HepG2 (cell line): Measurements from ENCODE around the gene VAV2. TPM values are rescaled to one million over a fixed set of nuclear protein-coding genes. Genes with fewer than 3 reads are reported as not detected.

Source experiments
- ADNP ChIP-seq: sonication (generic); formaldehyde crosslinking; IDR thresholded peaks from 2 replicates; pipeline ENCODE4 v1.4.0; 2020; ENCODE audit warnings: missing genetic modification reagents
- ARHGAP35 ChIP-seq: sonication (generic); formaldehyde crosslinking; IDR thresholded peaks from 2 replicates; pipeline ENCODE4 v1.9.0; 2022; ENCODE audit warnings: mild to moderate bottlenecking, inconsistent platforms, moderate library complexity, missing genetic modification reagents, borderline replicate concordance
- ATRX ChIP-seq: sonication (generic); formaldehyde crosslinking; IDR thresholded peaks from 2 replicates; pipeline ENCODE4 v1.4.0; 2020; ENCODE audit warnings: missing genetic modification reagents, borderline replicate concordance
- CCAR2 ChIP-seq: fragments of 200-400 bp; formaldehyde crosslinking; optimal IDR thresholded peaks from 2 replicates; pipeline ENCODE3; 2018; ENCODE audit warnings: low read depth, mild to moderate bottlenecking, low read length, moderate library complexity
- CEBPZ ChIP-seq: IDR thresholded peaks from 2 replicates; pipeline ENCODE4 v1.6.1; 2012; ENCODE audit warnings: low read length, improper control_type of control experiment
- CSRNP1 ChIP-seq: sonication (generic); formaldehyde crosslinking; IDR thresholded peaks from 2 replicates; pipeline ENCODE4 v1.8.1; 2023; ENCODE audit warnings: mild to moderate bottlenecking, missing genetic modification reagents
- HNF1A ChIP-seq, 2 experiments: sonication (generic) in 1 of 2; formaldehyde crosslinking in 1 of 2; IDR thresholded peaks; 2 replicates each; pipeline versions ENCODE4 v1.4.0 to v1.6.1; 2016 to 2020; ENCODE audit warnings: borderline replicate concordance in 1 of 2, low read depth in 1 of 2, mild to moderate bottlenecking in 1 of 2, missing genetic modification reagents in 1 of 2
- JUNB ChIP-seq: sonication (generic); formaldehyde crosslinking; IDR thresholded peaks from 2 replicates; pipeline ENCODE4 v1.8.0; 2022; ENCODE audit warnings: missing genetic modification reagents, mild to moderate bottlenecking, borderline replicate concordance
- KLF11 ChIP-seq: IDR thresholded peaks from 2 replicates; pipeline ENCODE4 v1.6.1; 2016; ENCODE audit warnings: missing compliant biosample characterization
- NONO ChIP-seq, 2 experiments: fragments of 450-650 bp in 1 of 2; sonication (generic) in 1 of 2; formaldehyde crosslinking in 1 of 2; IDR thresholded peaks in 1 of 2; conservative IDR thresholded peaks in 1 of 2; 2 replicates each; pipeline versions ENCODE4 v1.6.1 to v1.8.0; 2017 to 2022; ENCODE audit warnings: mild to moderate bottlenecking in 1 of 2, missing genetic modification reagents in 1 of 2, moderate library complexity in 1 of 2
- RFX3 ChIP-seq: IDR thresholded peaks from 2 replicates; pipeline ENCODE4 v1.6.1; 2016; ENCODE audit warnings: missing biosample characterization, missing genetic modification reagents
- SP4 ChIP-seq: sonication (generic); formaldehyde crosslinking; IDR thresholded peaks from 2 replicates; pipeline ENCODE4 v1.8.1; 2023; ENCODE audit warnings: mild to moderate bottlenecking, missing genetic modification reagents
- ZNF317 ChIP-seq: sonication (generic); formaldehyde crosslinking; IDR thresholded peaks from 2 replicates; pipeline ENCODE4 v1.5.0; 2020; ENCODE audit warnings: mild to moderate bottlenecking, missing genetic modification reagents
- ZNF567 ChIP-seq: sonication (generic); formaldehyde crosslinking; IDR thresholded peaks from 2 replicates; pipeline ENCODE4 v1.8.1; 2023; ENCODE audit warnings: mild to moderate bottlenecking, missing genetic modification reagents, borderline replicate concordance
- polyA plus RNA-seq, 8 experiments: library from polyadenylated mRNA; depleted of rRNA in 3 of 8; stranded (reverse) in 7 of 8; unstranded in 1 of 8; fragments of >200 nt; fragmentation: Illumina TruSeq in 4 of 8; extraction: Trizol in 4 of 8; gene quantifications; 2 replicates each; pipeline versions ENCODE4 v1.2.1 to v1.2.3, GENCODE V29; 2011 to 2016; ENCODE audit warnings: low read depth in 4 of 8, missing spikeins in 1 of 8, mixed read lengths in 1 of 8; ENCODE audit not compliant: insufficient read depth in 1 of 8
- total RNA-seq, 5 experiments: library from RNA; depleted of rRNA; stranded (reverse); fragments of >200 nt; fragmentation: Illumina TruSeq; extraction: Trizol; gene quantifications; 2 replicates each; pipeline ENCODE4 v1.2.3, GENCODE V29; 2016; ENCODE audit warnings: low read depth in 1 of 5
- TF ChIP-seq, protein P1 (sequence below): sonication (generic); formaldehyde crosslinking; conservative IDR thresholded peaks from 2 replicates; pipeline ENCODE4 v1.4.0; 2020; ENCODE audit warnings: missing genetic modification reagents

The VAV2 gene
- total and polyA plus RNA-seq, 2 of the 13 experiments (the other 11 are each of a cell fraction or from before 2014, with no cell fraction given) = 22.5 to 22.9 TPM

DNA sequence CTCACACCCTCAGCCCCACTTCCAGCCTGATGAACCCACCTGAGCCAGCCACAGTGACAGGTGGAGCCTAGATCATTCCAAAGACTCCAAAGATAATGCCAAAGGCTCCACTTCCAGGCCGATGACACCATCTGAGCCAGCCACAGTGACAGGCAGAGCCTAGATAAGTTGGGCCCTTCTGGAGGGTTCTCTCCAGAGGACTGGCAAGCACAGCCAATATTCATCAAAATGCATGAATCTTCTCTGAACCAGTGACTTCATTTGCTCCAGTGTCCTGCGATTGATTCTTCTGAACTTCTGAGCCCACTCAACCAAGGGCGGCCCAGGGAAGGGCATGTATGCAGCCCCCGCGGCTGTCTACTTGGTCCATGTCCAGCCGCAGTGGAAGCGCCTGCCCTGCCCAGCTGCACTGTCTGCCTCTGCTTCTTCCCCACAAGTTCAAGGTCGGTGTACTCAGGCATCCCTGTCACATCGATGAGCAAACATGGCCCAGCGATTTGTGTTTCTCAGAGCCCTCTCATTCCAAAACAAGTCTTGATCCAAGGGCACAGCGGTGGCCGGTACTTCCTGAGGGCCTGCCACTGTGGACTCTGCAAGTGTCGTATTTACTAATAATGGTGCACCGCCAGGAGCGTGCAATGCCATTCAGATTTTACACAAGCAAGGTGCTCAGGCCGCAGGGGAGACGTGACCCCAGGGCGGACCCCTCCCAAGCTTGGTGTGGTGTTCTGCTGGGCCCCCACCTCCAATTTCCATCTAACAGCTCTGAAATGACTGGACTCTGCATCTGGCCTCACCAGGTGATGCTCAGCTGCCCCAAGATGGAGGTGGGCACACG lies 107.0 kb downstream of the VAV2 start (continued):
- TF ChIP-seq ARHGAP35 (CRISPR knock-in tag) = 0 out of 2 replicates have a peak, but pooled peaks have one; percentile 53
- no peak for TF ChIP-seq CEBPZ
- TF ChIP-seq ATRX (CRISPR knock-in tag) = no peak
- TF ChIP-seq CSRNP1 (CRISPR knock-in tag) = no peak
- TF ChIP-seq ZNF567 = no peak
- TF ChIP-seq HNF1A (IDR thresholded peaks at IDR 0.05; ENCODE audit: low read depth) = no peak
- TF ChIP-seq HNF1A (CRISPR knock-in tag; IDR thresholded peaks at IDR 0.05; ENCODE audit: borderline replicate concordance) = peak; percentile 14; the same call in 1 of the 2 replicates
- no peak for TF ChIP-seq RFX3 (CRISPR knock-in tag)
- TF ChIP-seq, protein P1, sequence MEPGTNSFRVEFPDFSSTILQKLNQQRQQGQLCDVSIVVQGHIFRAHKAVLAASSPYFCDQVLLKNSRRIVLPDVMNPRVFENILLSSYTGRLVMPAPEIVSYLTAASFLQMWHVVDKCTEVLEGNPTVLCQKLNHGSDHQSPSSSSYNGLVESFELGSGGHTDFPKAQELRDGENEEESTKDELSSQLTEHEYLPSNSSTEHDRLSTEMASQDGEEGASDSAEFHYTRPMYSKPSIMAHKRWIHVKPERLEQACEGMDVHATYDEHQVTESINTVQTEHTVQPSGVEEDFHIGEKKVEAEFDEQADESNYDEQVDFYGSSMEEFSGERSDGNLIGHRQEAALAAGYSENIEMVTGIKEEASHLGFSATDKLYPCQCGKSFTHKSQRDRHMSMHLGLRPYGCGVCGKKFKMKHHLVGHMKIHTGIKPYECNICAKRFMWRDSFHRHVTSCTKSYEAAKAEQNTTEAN (CRISPR knock-in tag) = peak; percentile 99
- no peak for TF ChIP-seq NONO (IDR thresholded peaks at IDR 0.05)
- peak; percentile 93 for TF ChIP-seq NONO (CRISPR knock-in tag; conservative IDR thresholded peaks at IDR 0.05)
- TF ChIP-seq CCAR2 = no peak
- TF ChIP-seq JUNB (CRISPR knock-in tag) = no peak
- no peak for TF ChIP-seq KLF11 (CRISPR knock-in tag)
- peak; percentile 60 for TF ChIP-seq SP4 (CRISPR knock-in tag)
- no peak for TF ChIP-seq ADNP (CRISPR knock-in tag)
- peak; percentile 78; the same call in 1 of the 2 replicates for TF ChIP-seq ZNF317
